HUES6 (cell line): ENCODE data around the gene RPL13A.
A peak's percentile ranks its signal among the peaks of the same experiment; 100 is the strongest.

ENCODE experiments used
- H3K27ac ChIP-seq: 2 replicates; pipeline ENCODE4 v1.7.0; 2013; ENCODE audit warnings: low read depth, mild to moderate bottlenecking, low read length, inconsistent platforms
- H3K27me3 ChIP-seq: 2 replicates; pipeline ENCODE4 v1.6.1; 2013; ENCODE audit warnings: low read length; ENCODE audit not compliant: control insufficient read depth, insufficient read depth
- H3K36me3 ChIP-seq: 2 replicates; pipeline ENCODE4 v1.6.1; 2013; ENCODE audit warnings: low read length; ENCODE audit not compliant: control insufficient read depth, insufficient read depth
- H3K4me1 ChIP-seq: 2 replicates; pipeline ENCODE4 v1.6.1; 2013; ENCODE audit warnings: low read length; ENCODE audit not compliant: control insufficient read depth, insufficient read depth
- H3K4me3 ChIP-seq: 2 replicates; pipeline ENCODE4 v1.5.1; 2013; ENCODE audit warnings: low read depth, low read length
- H3K9ac ChIP-seq: one replicate; pipeline ENCODE4 v1.6.1; 2013; ENCODE audit warnings: mild to moderate bottlenecking, low read length
- H3K9me3 ChIP-seq: 2 replicates; pipeline ENCODE4 v1.6.1; 2013; ENCODE audit warnings: low read depth, low read length; ENCODE audit not compliant: control insufficient read depth, insufficient read depth

RPL13A gene

GRCh38 chr19:49497789-49498103, 10.3 kb downstream of the RPL13A start:
- Histone ChIP-seq H3K4me1 (peaks cover 35% of the 10 kb centered on the region), H3K9me3 (no peaks in the 10 kb centered on the region), H3K9ac (peak overlapping the region; percentile 93), H3K27ac (no peak overlapping the region), H3K27me3 (no peaks in the 10 kb centered on the region), H3K36me3 (peaks cover 41% of the 10 kb centered on the region), H3K4me3 (peak overlapping the region; percentile 87)

- Histone ChIP-seq H3K9me3 (no peaks in the 10 kb centered on the region), H3K4me1 (peaks cover 35% of the 10 kb centered on the region), H3K27me3 (no peaks in the 10 kb centered on the region), H3K4me3 (peak overlapping the region; percentile 87; the same call in 1 of the 2 replicates), H3K36me3 (peaks cover 40% of the 10 kb centered on the region), H3K27ac (no peak overlapping the region), H3K9ac (peak overlapping the region; percentile 93)
Observed at GRCh38 chr19:49498475-49498874, 11.1 kb downstream of the RPL13A start.

- Histone ChIP-seq H3K9me3 (no peaks in the 10 kb centered on the region), H3K36me3 (peaks cover 40% of the 10 kb centered on the region), H3K4me3 (no peak overlapping the region), H3K9ac (peak overlapping the region; percentile 43), H3K27ac (no peak overlapping the region; the same call in 1 of the 2 replicates), H3K27me3 (no peaks in the 10 kb centered on the region), H3K4me1 (peaks cover 35% of the 10 kb centered on the region)
Observed at GRCh38 chr19:49499030-49499670, 11.7 kb downstream of the RPL13A start.

GRCh38 chr19:49502866-49503581, 15.6 kb downstream of the RPL13A start:
- no peaks in the 10 kb centered on the region for H3K27me3 ChIP-seq
- no peak overlapping the region for H3K27ac ChIP-seq
- peaks cover 23% of the 10 kb centered on the region for H3K36me3 ChIP-seq
- no peak overlapping the region for H3K4me3 ChIP-seq
- no peak overlapping the region for H3K9ac ChIP-seq
- no peaks in the 10 kb centered on the region for H3K9me3 ChIP-seq
- peaks cover 25% of the 10 kb centered on the region for H3K4me1 ChIP-seq

- H3K27ac ChIP-seq = no peak overlapping the region
- H3K9ac ChIP-seq = no peak overlapping the region
- H3K4me3 ChIP-seq = no peak overlapping the region
Observed at GRCh38 chr19:49503582-49503962, 16.2 kb downstream of the RPL13A start.

GRCh38 chr19:49506575-49507105, 19.2 kb downstream of the RPL13A start:
- H3K27ac ChIP-seq = no peak overlapping the region
- H3K9me3 ChIP-seq = peaks cover 2% of the 10 kb centered on the region; the same call in 1 of the 2 replicates
- H3K9ac ChIP-seq = no peak overlapping the region
- H3K36me3 ChIP-seq = no peaks in the 10 kb centered on the region
- H3K4me3 ChIP-seq = 0 out of 2 replicates have a peak overlapping the region, but pooled peaks have one; percentile 4
- 0 out of 2 replicates have a peak, but pooled peaks cover 3% of the 10 kb centered on the region for H3K4me1 ChIP-seq
- no peaks in the 10 kb centered on the region for H3K27me3 ChIP-seq

More at GRCh38 chr19:49503582-49503962, 16.2 kb downstream of the RPL13A start:
- Histone ChIP-seq H3K9me3 (peaks cover 2% of the 10 kb centered on the region; the same call in 1 of the 2 replicates), H3K27me3 (no peaks in the 10 kb centered on the region), H3K36me3 (peaks cover 18% of the 10 kb centered on the region), H3K4me1 (peaks cover 23% of the 10 kb centered on the region)

GRCh38 chr19:49507803-49508494, 20.5 kb downstream of the RPL13A start:
- Histone ChIP-seq H3K27me3 (no peaks in the 10 kb centered on the region), H3K9me3 (peaks cover 2% of the 10 kb centered on the region; the same call in 1 of the 2 replicates), H3K36me3 (no peaks in the 10 kb centered on the region), H3K4me1 (peaks cover 9% of the 10 kb centered on the region; the same call in 1 of the 2 replicates), H3K9ac (no peak overlapping the region), H3K27ac (no peak overlapping the region), H3K4me3 (no peak overlapping the region)

- Histone ChIP-seq H3K4me3 (peak overlapping the region; percentile 86), H3K9ac (peak overlapping the region; percentile 79), H3K27me3 (no peaks in the 10 kb centered on the region), H3K9me3 (peaks cover 2% of the 10 kb centered on the region; the same call in 1 of the 2 replicates), H3K36me3 (peaks cover 11% of the 10 kb centered on the region), H3K4me1 (peaks cover 17% of the 10 kb centered on the region), H3K27ac (peak overlapping the region; percentile 77; the same call in 1 of the 2 replicates)
Observed at GRCh38 chr19:49512970-49513745, 25.8 kb downstream of the RPL13A start.

GRCh38 chr19:49513746-49514118, 26.3 kb downstream of the RPL13A start:
- Histone ChIP-seq H3K9ac (peak overlapping the region; percentile 22), H3K4me1 (peaks cover 17% of the 10 kb centered on the region), H3K27me3 (no peaks in the 10 kb centered on the region), H3K36me3 (peaks cover 11% of the 10 kb centered on the region), H3K27ac (no peak overlapping the region), H3K4me3 (peak overlapping the region; percentile 86), H3K9me3 (no peaks in the 10 kb centered on the region)

GRCh38 chr19:49514151-49514550, 26.7 kb downstream of the RPL13A start:
- H3K9me3 ChIP-seq = no peaks in the 10 kb centered on the region
- peak overlapping the region; percentile 86 for H3K4me3 ChIP-seq
- H3K36me3 ChIP-seq = peaks cover 11% of the 10 kb centered on the region
- peaks cover 17% of the 10 kb centered on the region for H3K4me1 ChIP-seq
- H3K9ac ChIP-seq = peak overlapping the region; percentile 50
- no peaks in the 10 kb centered on the region for H3K27me3 ChIP-seq
- H3K27ac ChIP-seq = no peak overlapping the region
